Measurements from ENCODE around the gene LSS.
"Not testable (repeated sequence)": the region's sequence is repeated elsewhere in the genome, so short reads cannot be mapped to it uniquely, and the experiment has no call there.

- TF ChIP-seq POLR2AphosphoS5, CTCF, POLR2A (IDR thresholded peaks at IDR 0.05): not testable (repeated sequence)
Measured at GRCh38 chr21:46176443-46177129, 52.0 kb downstream of the LSS start.

All from transverse colon (tissue), 4 donors.